Measurements from ENCODE around the gene FAM162A. TPM values are rescaled to one million over a fixed set of nuclear protein-coding genes. Genes with fewer than 3 reads are reported as not detected.

The FAM162A gene
- total RNA-seq, 2 donors from 2014 or later, result 113 to 179 TPM

Other genes starting within 250 kb of the FAM162A start
- 1 to 10 TPM in 1 of 2 donors, under 1 TPM in 1; 0.82 to 3.9 TPM for gene CASR, start 200.5 kb upstream of the FAM162A start, total RNA-seq
- not detected for gene CSTA, start 58.9 kb upstream of the FAM162A start, total RNA-seq
- gene MIX23, start 951 bp upstream of the FAM162A start, total RNA-seq, result 10 to 100 TPM; 59.7 to 97.8 TPM
- 1 to 10 TPM; 2.3 to 4.0 TPM for gene WDR5B, start 31.9 kb downstream of the FAM162A start, total RNA-seq
- 10 to 100 TPM; 29.2 to 47.9 TPM for gene KPNA1, start 130.8 kb downstream of the FAM162A start, total RNA-seq
- 10 to 100 TPM; 25.2 to 35.1 TPM for gene PARP9, start 180.1 kb downstream of the FAM162A start, total RNA-seq
- 10 to 100 TPM; 26.0 to 44.0 TPM for gene DTX3L, start 180.2 kb downstream of the FAM162A start, total RNA-seq
- gene PARP15, start 193.5 kb downstream of the FAM162A start, total RNA-seq, result 10 to 100 TPM; 15.0 to 17.6 TPM

All from activated T-helper 17 cell treated with anti-CD3 and anti-CD28 coated beads, Interleukin-2, amount 50 U/mL, for 72 hours (primary cell).